ENCODE measurements around the gene CXCL1. TPM values are rescaled to one million over a fixed set of nuclear protein-coding genes. Genes with fewer than 3 reads are reported as not detected.

CXCL1 gene
- polyA plus RNA-seq, 3 donors, result 1.7 to 4.4 (median 3.5) TPM

DNA sequence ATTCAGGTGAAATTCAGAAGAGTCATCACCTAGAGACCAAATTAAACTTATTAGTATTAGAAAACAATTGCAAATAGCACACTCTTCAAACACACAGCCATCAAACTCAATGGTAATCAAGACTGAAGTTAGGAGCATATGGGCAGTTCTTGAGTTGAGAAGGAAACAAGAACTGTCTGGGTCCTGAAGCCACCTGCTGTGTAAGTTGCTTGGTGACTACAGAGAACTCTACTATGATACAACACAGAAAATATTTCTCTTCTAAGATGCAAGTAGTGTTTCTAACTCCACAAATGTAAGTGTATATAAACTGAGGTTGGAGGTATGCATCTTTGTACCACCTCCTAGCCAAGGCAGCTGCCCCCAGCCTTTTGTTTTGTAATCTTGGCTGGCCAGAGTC is 16.4 kb upstream of the CXCL1 start:
- H3K4me2 ChIP-seq (replicated peaks; ENCODE audit: extremely low read depth, low read length, poor library complexity, severe bottlenecking), result no peak overlapping the region
- Mint-ChIP-seq H3K4me1 (peaks cover 22% of the 10 kb centered on the region), H3K27me3 (ENCODE audit: low read depth in 3 of 3) (peaks cover 7 to 16% (median 14%) of the 10 kb centered on the region in 3 donors), H3K27ac (peak overlapping the region in 1 of 7 donors; percentile 45), H3K36me3 (no peaks in the 10 kb centered on the region), H3K9me3 (peaks cover 0 to 3% (median 0%) of the 10 kb centered on the region in 7 donors), H3K4me3 (no peak overlapping the region)
- no peaks in the 10 kb centered on the region for H3K79me2 ChIP-seq (ENCODE audit: insufficient read depth, low read length)
- H4K20me1 ChIP-seq (ENCODE audit: insufficient read depth, low read length), result no peaks in the 10 kb centered on the region
- peaks cover 3 to 10% of the 10 kb centered on the region in 2 donors for H3K27me3 ChIP-seq (ENCODE audit: control insufficient read depth in 2 of 2, insufficient read depth in 2 of 2, low read length in 2 of 2)
- no peak overlapping the region for H3K27ac ChIP-seq (ENCODE audit: low read depth in 1 of 2, low read length in 2 of 2)
- H3K9ac ChIP-seq (ENCODE audit: insufficient read depth, low read length, poor library complexity, severe bottlenecking), result no peak overlapping the region
- DNase-seq, result no peak
- no peaks in the 10 kb centered on the region for H3K36me3 ChIP-seq (replicated peaks in 1 of 2; ENCODE audit: control insufficient read depth in 1 of 2, insufficient read depth in 2 of 2, low read length in 2 of 2)
- no peaks in the 10 kb centered on the region for H3K9me3 ChIP-seq (replicated peaks in 1 of 2; ENCODE audit: control insufficient read depth in 1 of 2, insufficient read depth in 1 of 2, low read length in 2 of 2)
- intact Hi-C loops (cut with micrococcal nuclease), result no loop called here
- peaks cover 15 to 17% of the 10 kb centered on the region in 2 donors for H3K4me1 ChIP-seq (ENCODE audit: control insufficient read depth in 1 of 2, insufficient read depth in 2 of 2, low read length in 2 of 2)
- peak overlapping the region; percentile 30 for H2AFZ ChIP-seq (ENCODE audit: insufficient read depth, low read depth, low read length, poor library complexity, severe bottlenecking)
- H3K4me3 ChIP-seq (replicated peaks in 1 of 3; ENCODE audit: low read depth in 2 of 3, low read length in 3 of 3), result no peak overlapping the region
- TF ChIP-seq, protein P1, sequence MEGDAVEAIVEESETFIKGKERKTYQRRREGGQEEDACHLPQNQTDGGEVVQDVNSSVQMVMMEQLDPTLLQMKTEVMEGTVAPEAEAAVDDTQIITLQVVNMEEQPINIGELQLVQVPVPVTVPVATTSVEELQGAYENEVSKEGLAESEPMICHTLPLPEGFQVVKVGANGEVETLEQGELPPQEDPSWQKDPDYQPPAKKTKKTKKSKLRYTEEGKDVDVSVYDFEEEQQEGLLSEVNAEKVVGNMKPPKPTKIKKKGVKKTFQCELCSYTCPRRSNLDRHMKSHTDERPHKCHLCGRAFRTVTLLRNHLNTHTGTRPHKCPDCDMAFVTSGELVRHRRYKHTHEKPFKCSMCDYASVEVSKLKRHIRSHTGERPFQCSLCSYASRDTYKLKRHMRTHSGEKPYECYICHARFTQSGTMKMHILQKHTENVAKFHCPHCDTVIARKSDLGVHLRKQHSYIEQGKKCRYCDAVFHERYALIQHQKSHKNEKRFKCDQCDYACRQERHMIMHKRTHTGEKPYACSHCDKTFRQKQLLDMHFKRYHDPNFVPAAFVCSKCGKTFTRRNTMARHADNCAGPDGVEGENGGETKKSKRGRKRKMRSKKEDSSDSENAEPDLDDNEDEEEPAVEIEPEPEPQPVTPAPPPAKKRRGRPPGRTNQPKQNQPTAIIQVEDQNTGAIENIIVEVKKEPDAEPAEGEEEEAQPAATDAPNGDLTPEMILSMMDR (IDR thresholded peaks at IDR 0.05), result no peak

DNA sequence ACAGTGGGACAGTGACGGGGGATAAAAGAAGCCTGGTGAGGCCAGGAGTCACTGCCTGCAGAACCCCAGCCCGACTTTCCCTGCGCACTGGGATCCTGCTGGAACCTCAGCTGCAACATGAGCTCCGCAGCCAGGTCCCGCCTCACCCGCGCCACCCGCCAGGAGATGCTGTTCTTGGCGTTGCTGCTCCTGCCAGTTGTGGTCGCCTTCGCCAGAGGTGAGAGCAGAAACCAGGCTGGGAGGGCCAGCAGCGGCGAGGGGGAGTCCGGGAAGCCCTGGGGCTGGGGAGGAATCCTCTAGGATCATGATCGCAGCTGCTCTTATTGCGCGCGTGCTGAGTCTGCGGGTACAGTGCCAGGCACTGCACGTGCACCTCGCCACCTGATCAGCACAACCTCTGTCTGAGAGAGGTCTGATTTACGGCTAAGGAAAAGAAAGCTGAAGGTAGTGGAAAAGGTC is 15.9 kb upstream of the CXCL1 start, which contains the start of gene PF4V1:
PF4V1 (plus strand) TSS at position 51 of the 459 bp plus-strand sequence; CDS start at position 118, 67 bp downstream.
- no peaks in the 10 kb centered on the region for H3K79me2 ChIP-seq (ENCODE audit: insufficient read depth, low read length)
- peaks cover 11 to 14% of the 10 kb centered on the region in 2 donors for H3K4me1 ChIP-seq (ENCODE audit: control insufficient read depth in 1 of 2, insufficient read depth in 2 of 2, low read length in 2 of 2)
- H3K4me3 ChIP-seq (replicated peaks in 1 of 3; ENCODE audit: low read depth in 2 of 3, low read length in 3 of 3), result peak within 1 kb of the TSS in 1 of 3 experiments; percentile 42
- no peaks in the 10 kb centered on the region for H3K9me3 ChIP-seq (replicated peaks in 1 of 2; ENCODE audit: control insufficient read depth in 1 of 2, insufficient read depth in 1 of 2, low read length in 2 of 2)
- H3K36me3 ChIP-seq (replicated peaks in 1 of 2; ENCODE audit: control insufficient read depth in 1 of 2, insufficient read depth in 2 of 2, low read length in 2 of 2), result no peaks in the 10 kb centered on the region
- Mint-ChIP-seq H3K27ac (peak within 1 kb of the TSS in 1 of 7 donors; percentile 45), H3K4me3 (peak within 1 kb of the TSS; percentile 65 to 80), H3K27me3 (ENCODE audit: low read depth in 3 of 3) (peaks cover 7 to 16% (median 14%) of the 10 kb centered on the region in 3 donors), H3K9me3 (peaks cover 0 to 3% (median 0%) of the 10 kb centered on the region in 7 donors), H3K36me3 (no peaks in the 10 kb centered on the region), H3K4me1 (peaks cover 20% of the 10 kb centered on the region)
- H3K9ac ChIP-seq (ENCODE audit: insufficient read depth, low read length, poor library complexity, severe bottlenecking), result no peak within 1 kb of the TSS
- H3K27me3 ChIP-seq (ENCODE audit: control insufficient read depth in 2 of 2, insufficient read depth in 2 of 2, low read length in 2 of 2), result peaks cover 3 to 10% of the 10 kb centered on the region in 2 donors
- intact Hi-C loops (cut with micrococcal nuclease), result no loop called here
- DNase-seq, result no peak
- TF ChIP-seq, protein P1 (IDR thresholded peaks at IDR 0.05), result no peak
- H2AFZ ChIP-seq (ENCODE audit: insufficient read depth, low read depth, low read length, poor library complexity, severe bottlenecking), result peak within 1 kb of the TSS; percentile 30
- H3K27ac ChIP-seq (ENCODE audit: low read depth in 1 of 2, low read length in 2 of 2), result no peak within 1 kb of the TSS
- H3K4me2 ChIP-seq (replicated peaks; ENCODE audit: extremely low read depth, low read length, poor library complexity, severe bottlenecking), result peak within 1 kb of the TSS; percentile 51
- WGBS (ENCODE audit: insufficient coverage), result 37% methylated on average over 19 of the region's 22 CpGs
- H4K20me1 ChIP-seq (ENCODE audit: insufficient read depth, low read length), result no peaks in the 10 kb centered on the region
